ENCODE results near the gene DNPH1.

DNA sequence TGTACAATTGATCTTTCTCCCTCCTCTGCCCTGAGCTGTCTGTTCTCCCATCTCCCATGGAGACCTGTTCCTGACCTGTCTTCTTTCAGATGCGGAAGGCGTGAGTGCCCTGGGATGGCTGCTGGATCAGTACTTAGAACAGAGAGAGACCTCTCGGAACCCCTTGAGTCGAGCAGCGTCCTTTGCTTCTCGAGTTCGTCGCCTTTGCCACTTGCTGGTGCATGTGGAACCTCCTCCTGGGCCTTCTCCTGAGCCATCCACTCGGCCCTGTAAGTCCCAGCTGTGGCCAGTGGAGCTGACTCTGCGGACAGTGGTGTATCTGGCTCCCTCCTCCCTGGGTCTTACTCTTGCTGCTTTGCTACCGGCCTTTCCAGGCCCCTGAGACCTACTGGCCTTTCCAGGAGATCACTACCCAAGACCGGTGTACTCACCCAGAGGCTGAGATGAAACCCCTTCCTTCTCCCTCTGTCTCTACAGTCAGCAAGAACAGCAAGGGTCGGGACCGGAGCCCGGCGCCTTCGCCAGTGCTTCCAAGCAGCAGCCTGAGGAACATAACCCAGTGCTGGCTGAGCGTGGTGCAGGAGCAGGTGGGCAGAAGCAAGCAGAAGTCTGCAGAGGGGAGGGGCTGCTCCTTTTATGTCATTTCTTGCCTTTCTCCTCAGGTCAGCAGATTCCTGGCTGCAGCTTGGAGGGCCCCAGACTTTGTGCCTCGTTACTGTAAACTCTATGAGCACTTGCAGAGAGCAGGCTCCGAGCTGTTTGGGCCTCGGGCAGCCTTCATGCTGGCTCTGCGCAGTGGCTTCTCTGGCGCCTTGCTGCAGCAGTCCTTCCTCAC is 24.8 kb downstream of the DNPH1 start:
- TF ChIP-seq RAD21 (IDR thresholded peaks at IDR 0.05; ENCODE audit: low read depth) (no peak), MAX (IDR thresholded peaks at IDR 0.05) (no peak), ZBTB7A (IDR thresholded peaks at IDR 0.05; ENCODE audit: low read depth) (no peak), CEBPB (IDR thresholded peaks at IDR 0.05) (no peak), EP300 (IDR thresholded peaks at IDR 0.05; ENCODE audit: borderline replicate concordance) (no peak), REST (IDR thresholded peaks at IDR 0.05; ENCODE audit: low read depth) (no peak), USF1 (IDR thresholded peaks at IDR 0.05) (no peak)
